ENCODE measurements around the gene PCED1B. TPM values are rescaled to one million over a fixed set of nuclear protein-coding genes. Genes with fewer than 3 reads are reported as not detected.

Gene PCED1B
- total and polyA plus RNA-seq, 2 experiments from 2014 or later = 5.1 to 6.6 TPM

DNA sequence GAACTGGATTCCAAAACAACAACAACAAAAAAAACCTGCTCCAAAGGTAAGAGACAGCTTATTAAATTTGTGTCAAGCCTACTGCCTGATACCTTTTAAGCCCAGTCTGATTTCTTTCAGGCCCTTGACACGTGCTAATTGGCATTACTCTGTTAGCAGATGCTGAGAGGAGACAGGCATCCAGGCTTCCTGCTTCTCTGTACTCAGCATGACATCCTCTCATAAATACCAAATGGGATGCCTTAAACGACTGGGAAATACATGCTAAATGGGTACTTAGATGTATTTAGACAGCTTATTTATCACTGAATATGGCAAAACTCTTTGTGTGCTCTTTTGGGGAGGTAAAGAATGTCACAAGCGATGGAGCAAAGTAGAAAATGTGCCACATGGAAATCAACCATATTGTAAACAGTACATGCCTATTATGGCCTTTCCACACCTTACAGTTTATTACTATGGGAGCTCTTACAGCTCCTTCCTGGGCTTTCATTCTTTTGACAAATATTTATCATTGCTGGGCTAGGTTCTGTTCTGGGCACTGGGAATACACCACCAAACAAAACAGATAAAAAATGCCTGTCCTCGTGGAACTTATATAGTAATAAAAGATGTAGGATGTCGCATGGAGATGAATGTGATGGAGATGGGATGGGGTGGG, 11.5 kb upstream of the PCED1B start (continued):
- no peak for TF ChIP-seq EZH2 (IDR thresholded peaks at IDR 0.05; ENCODE audit: low read depth, unreplicated experiment)
- TF ChIP-seq, protein P1, sequence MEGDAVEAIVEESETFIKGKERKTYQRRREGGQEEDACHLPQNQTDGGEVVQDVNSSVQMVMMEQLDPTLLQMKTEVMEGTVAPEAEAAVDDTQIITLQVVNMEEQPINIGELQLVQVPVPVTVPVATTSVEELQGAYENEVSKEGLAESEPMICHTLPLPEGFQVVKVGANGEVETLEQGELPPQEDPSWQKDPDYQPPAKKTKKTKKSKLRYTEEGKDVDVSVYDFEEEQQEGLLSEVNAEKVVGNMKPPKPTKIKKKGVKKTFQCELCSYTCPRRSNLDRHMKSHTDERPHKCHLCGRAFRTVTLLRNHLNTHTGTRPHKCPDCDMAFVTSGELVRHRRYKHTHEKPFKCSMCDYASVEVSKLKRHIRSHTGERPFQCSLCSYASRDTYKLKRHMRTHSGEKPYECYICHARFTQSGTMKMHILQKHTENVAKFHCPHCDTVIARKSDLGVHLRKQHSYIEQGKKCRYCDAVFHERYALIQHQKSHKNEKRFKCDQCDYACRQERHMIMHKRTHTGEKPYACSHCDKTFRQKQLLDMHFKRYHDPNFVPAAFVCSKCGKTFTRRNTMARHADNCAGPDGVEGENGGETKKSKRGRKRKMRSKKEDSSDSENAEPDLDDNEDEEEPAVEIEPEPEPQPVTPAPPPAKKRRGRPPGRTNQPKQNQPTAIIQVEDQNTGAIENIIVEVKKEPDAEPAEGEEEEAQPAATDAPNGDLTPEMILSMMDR (conservative IDR thresholded peaks at IDR 0.05; ENCODE audit: low read depth in 2 of 2) = no peak

DNA sequence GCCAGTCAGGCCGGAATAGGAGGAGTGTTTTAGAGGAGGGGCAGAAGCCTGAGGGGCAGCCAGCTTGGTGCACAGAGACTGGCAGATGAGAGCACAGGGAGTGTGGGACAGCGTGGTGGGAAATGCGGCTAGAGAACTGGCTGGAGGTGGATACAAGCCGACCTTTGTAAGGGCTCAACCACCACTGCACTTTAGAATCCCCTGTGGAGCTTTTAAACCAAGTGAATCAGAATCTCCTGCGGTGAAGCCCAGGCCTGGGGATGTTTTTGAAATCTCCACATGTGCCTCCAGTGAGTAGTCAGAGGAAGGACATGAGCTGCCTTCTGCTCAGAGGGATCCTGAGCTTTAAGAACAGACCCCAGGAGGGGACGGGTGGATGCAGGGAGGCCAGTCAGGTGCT, 10.9 kb upstream of the PCED1B start:
- H3K9me2 ChIP-seq (ENCODE audit: insufficient read depth) = no peaks in the 10 kb centered on the region
- H3K27me3 ChIP-seq (ENCODE audit: insufficient read depth) = no peaks in the 10 kb centered on the region
- peaks cover 4% of the 10 kb centered on the region; the same call in 1 of the 2 replicates for H3K4me1 ChIP-seq (ENCODE audit: insufficient read depth)
- no peak overlapping the region for H3K4me2 ChIP-seq
- no peaks in the 10 kb centered on the region for H3K79me2 ChIP-seq (replicated peaks; ENCODE audit: insufficient read depth)
- no peaks in the 10 kb centered on the region for H3K9me3 Mint-ChIP-seq
- peaks cover 1% of the 10 kb centered on the region for H3K27me3 Mint-ChIP-seq (ENCODE audit: insufficient read depth, low read depth, poor library complexity)
- no peaks in the 10 kb centered on the region for H4K20me1 ChIP-seq (replicated peaks; ENCODE audit: insufficient read depth)
- ATAC-seq (peak; percentile 91), DNase-seq (ENCODE audit: low spot score) (peak; percentile 23)
- no peaks in the 10 kb centered on the region for H3K36me3 ChIP-seq (ENCODE audit: insufficient read depth)
- H3K27ac ChIP-seq (ENCODE audit: low read depth) = no peak overlapping the region
- H3K4me3 ChIP-seq = no peak overlapping the region
- H2AFZ ChIP-seq = peak overlapping the region; percentile 67; the same call in 1 of the 2 replicates
- H3K36me3 Mint-ChIP-seq (ENCODE audit: low read depth) = no peaks in the 10 kb centered on the region
- H3K4me1 Mint-ChIP-seq = peaks cover 25% of the 10 kb centered on the region
- no peak overlapping the region for H3K4me3 Mint-ChIP-seq
- peak overlapping the region; percentile 37; the same call in 1 of the 2 replicates for H3K27ac Mint-ChIP-seq
- no peaks in the 10 kb centered on the region for H3F3A ChIP-seq (replicated peaks; ENCODE audit: low read depth)
- TF ChIP-seq EZH2phosphoT487 (IDR thresholded peaks at IDR 0.05; ENCODE audit: unreplicated experiment) = no peak
- no peak for TF ChIP-seq STAT1 (IDR thresholded peaks at IDR 0.05; ENCODE audit: unreplicated experiment)
- TF ChIP-seq, protein P1 (conservative IDR thresholded peaks at IDR 0.05; ENCODE audit: low read depth in 2 of 2) = no peak
- no peak for TF ChIP-seq EZH2 (IDR thresholded peaks at IDR 0.05; ENCODE audit: low read depth, unreplicated experiment)
- TF ChIP-seq, protein P2, sequence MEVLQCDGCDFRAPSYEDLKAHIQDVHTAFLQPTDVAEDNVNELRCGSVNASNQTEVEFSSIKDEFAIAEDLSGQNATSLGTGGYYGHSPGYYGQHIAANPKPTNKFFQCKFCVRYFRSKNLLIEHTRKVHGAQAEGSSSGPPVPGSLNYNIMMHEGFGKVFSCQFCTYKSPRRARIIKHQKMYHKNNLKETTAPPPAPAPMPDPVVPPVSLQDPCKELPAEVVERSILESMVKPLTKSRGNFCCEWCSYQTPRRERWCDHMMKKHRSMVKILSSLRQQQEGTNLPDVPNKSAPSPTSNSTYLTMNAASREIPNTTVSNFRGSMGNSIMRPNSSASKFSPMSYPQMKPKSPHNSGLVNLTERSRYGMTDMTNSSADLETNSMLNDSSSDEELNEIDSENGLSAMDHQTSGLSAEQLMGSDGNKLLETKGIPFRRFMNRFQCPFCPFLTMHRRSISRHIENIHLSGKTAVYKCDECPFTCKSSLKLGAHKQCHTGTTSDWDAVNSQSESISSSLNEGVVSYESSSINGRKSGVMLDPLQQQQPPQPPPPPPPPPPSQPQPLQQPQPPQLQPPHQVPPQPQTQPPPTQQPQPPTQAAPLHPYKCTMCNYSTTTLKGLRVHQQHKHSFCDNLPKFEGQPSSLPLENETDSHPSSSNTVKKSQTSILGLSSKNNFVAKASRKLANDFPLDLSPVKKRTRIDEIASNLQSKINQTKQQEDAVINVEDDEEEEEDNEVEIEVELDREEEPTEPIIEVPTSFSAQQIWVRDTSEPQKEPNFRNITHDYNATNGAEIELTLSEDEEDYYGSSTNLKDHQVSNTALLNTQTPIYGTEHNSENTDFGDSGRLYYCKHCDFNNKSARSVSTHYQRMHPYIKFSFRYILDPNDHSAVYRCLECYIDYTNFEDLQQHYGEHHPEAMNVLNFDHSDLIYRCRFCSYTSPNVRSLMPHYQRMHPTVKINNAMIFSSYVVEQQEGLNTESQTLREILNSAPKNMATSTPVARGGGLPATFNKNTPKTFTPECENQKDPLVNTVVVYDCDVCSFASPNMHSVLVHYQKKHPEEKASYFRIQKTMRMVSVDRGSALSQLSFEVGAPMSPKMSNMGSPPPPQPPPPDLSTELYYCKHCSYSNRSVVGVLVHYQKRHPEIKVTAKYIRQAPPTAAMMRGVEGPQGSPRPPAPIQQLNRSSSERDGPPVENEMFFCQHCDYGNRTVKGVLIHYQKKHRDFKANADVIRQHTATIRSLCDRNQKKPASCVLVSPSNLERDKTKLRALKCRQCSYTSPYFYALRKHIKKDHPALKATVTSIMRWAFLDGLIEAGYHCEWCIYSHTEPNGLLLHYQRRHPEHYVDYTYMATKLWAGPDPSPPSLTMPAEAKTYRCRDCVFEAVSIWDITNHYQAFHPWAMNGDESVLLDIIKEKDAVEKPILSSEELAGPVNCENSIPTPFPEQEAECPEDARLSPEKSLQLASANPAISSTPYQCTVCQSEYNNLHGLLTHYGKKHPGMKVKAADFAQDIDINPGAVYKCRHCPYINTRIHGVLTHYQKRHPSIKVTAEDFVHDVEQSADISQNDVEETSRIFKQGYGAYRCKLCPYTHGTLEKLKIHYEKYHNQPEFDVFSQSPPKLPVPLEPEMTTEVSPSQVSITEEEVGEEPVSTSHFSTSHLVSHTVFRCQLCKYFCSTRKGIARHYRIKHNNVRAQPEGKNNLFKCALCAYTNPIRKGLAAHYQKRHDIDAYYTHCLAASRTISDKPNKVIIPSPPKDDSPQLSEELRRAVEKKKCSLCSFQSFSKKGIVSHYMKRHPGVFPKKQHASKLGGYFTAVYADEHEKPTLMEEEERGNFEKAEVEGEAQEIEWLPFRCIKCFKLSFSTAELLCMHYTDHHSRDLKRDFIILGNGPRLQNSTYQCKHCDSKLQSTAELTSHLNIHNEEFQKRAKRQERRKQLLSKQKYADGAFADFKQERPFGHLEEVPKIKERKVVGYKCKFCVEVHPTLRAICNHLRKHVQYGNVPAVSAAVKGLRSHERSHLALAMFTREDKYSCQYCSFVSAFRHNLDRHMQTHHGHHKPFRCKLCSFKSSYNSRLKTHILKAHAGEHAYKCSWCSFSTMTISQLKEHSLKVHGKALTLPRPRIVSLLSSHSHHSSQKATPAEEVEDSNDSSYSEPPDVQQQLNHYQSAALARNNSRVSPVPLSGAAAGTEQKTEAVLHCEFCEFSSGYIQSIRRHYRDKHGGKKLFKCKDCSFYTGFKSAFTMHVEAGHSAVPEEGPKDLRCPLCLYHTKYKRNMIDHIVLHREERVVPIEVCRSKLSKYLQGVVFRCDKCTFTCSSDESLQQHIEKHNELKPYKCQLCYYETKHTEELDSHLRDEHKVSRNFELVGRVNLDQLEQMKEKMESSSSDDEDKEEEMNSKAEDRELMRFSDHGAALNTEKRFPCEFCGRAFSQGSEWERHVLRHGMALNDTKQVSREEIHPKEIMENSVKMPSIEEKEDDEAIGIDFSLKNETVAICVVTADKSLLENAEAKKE (CRISPR knock-in tag; IDR thresholded peaks at IDR 0.05) = no peak
- no peak for TF ChIP-seq ZNF331 (CRISPR knock-in tag; IDR thresholded peaks at IDR 0.05; ENCODE audit: low read depth)
- no peak for TF ChIP-seq NANOG (IDR thresholded peaks at IDR 0.05; ENCODE audit: borderline replicate concordance)
- TF ChIP-seq, protein P3, sequence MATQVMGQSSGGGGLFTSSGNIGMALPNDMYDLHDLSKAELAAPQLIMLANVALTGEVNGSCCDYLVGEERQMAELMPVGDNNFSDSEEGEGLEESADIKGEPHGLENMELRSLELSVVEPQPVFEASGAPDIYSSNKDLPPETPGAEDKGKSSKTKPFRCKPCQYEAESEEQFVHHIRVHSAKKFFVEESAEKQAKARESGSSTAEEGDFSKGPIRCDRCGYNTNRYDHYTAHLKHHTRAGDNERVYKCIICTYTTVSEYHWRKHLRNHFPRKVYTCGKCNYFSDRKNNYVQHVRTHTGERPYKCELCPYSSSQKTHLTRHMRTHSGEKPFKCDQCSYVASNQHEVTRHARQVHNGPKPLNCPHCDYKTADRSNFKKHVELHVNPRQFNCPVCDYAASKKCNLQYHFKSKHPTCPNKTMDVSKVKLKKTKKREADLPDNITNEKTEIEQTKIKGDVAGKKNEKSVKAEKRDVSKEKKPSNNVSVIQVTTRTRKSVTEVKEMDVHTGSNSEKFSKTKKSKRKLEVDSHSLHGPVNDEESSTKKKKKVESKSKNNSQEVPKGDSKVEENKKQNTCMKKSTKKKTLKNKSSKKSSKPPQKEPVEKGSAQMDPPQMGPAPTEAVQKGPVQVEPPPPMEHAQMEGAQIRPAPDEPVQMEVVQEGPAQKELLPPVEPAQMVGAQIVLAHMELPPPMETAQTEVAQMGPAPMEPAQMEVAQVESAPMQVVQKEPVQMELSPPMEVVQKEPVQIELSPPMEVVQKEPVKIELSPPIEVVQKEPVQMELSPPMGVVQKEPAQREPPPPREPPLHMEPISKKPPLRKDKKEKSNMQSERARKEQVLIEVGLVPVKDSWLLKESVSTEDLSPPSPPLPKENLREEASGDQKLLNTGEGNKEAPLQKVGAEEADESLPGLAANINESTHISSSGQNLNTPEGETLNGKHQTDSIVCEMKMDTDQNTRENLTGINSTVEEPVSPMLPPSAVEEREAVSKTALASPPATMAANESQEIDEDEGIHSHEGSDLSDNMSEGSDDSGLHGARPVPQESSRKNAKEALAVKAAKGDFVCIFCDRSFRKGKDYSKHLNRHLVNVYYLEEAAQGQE (IDR thresholded peaks at IDR 0.05; ENCODE audit: unreplicated experiment) = no peak
- TF ChIP-seq POLR2AphosphoS5 (IDR thresholded peaks at IDR 0.05; ENCODE audit: low read depth) = no peak

Measured in GM23338 (cell line).